HepG2 (cell line): ENCODE measurements around the gene NUDT19. TPM values are rescaled to one million over a fixed set of nuclear protein-coding genes. Genes with fewer than 3 reads are reported as not detected.
A peak's percentile ranks its signal among the peaks of the same experiment; 100 is the strongest.

Experiments used
- AHR ChIP-seq: IDR thresholded peaks from 2 replicates; pipeline ENCODE4 v1.6.1; 2018; ENCODE audit warnings: missing genetic modification reagents, missing compliant biosample characterization
- ARNTL ChIP-seq: sonication (generic); formaldehyde crosslinking; IDR thresholded peaks from 2 replicates; pipeline ENCODE4 v1.4.0; 2020; ENCODE audit warnings: mild to moderate bottlenecking, missing genetic modification reagents
- ATF3 ChIP-seq: sonication (generic); formaldehyde crosslinking; IDR thresholded peaks from 2 replicates; pipeline ENCODE4 v1.4.0; 2020; ENCODE audit warnings: missing genetic modification reagents
- ATF7-NPFF ChIP-seq: sonication (generic); formaldehyde crosslinking; IDR thresholded peaks from 2 replicates; pipeline ENCODE4 v1.8.1; 2023; ENCODE audit warnings: mild to moderate bottlenecking, low read depth, missing genetic modification reagents, moderate library complexity
- CCAR2 ChIP-seq: fragments of 200-400 bp; formaldehyde crosslinking; optimal IDR thresholded peaks from 2 replicates; pipeline ENCODE3; 2018; ENCODE audit warnings: low read depth, mild to moderate bottlenecking, low read length, moderate library complexity
- HNF4A ChIP-seq: sonication (generic); formaldehyde crosslinking; IDR thresholded peaks from 2 replicates; pipeline ENCODE4 v1.4.0; 2020; ENCODE audit warnings: missing genetic modification reagents
- NCOR1 ChIP-seq: fragments of 200-600 bp; sonication (generic); IDR thresholded peaks from 2 replicates; pipeline ENCODE4 v1.7.0; 2017; ENCODE audit warnings: antibody characterized with exemption, low read length, borderline replicate concordance
- NRL ChIP-seq: sonication (generic); formaldehyde crosslinking; IDR thresholded peaks from 2 replicates; pipeline ENCODE4 v1.5.0; 2020; ENCODE audit warnings: missing genetic modification reagents, mild to moderate bottlenecking, moderate library complexity, borderline replicate concordance
- PHF20 ChIP-seq: sonication (generic); formaldehyde crosslinking; IDR thresholded peaks from 2 replicates; pipeline ENCODE4 v1.5.0; 2020; ENCODE audit warnings: mild to moderate bottlenecking, missing genetic modification reagents
- SATB2 ChIP-seq: sonication (generic); formaldehyde crosslinking; IDR thresholded peaks from 2 replicates; pipeline ENCODE4 v1.5.0; 2020; ENCODE audit warnings: missing genetic modification reagents
- SMAD3 ChIP-seq: sonication (generic); formaldehyde crosslinking; IDR thresholded peaks from 2 replicates; pipeline ENCODE4 v1.4.0; 2020; ENCODE audit warnings: missing genetic modification reagents
- SPEN ChIP-seq: sonication (generic); formaldehyde crosslinking; IDR thresholded peaks from 2 replicates; pipeline ENCODE4 v1.5.1; 2020; ENCODE audit warnings: low read depth, mild to moderate bottlenecking, missing genetic modification reagents
- SRY ChIP-seq: sonication (generic); formaldehyde crosslinking; IDR thresholded peaks from 2 replicates; pipeline ENCODE4 v1.8.0; 2022; ENCODE audit warnings: mild to moderate bottlenecking, missing genetic modification reagents
- YEATS2 ChIP-seq: sonication (generic); formaldehyde crosslinking; IDR thresholded peaks from 2 replicates; pipeline ENCODE4 v1.4.0; 2020; ENCODE audit warnings: missing genetic modification reagents, borderline replicate concordance
- ZBTB42 ChIP-seq: sonication (generic); formaldehyde crosslinking; IDR thresholded peaks from 2 replicates; pipeline ENCODE4 v1.5.0; 2020; ENCODE audit warnings: mild to moderate bottlenecking, missing genetic modification reagents
- ZBTB7A ChIP-seq: sonication (generic); formaldehyde crosslinking; IDR thresholded peaks from 2 replicates; pipeline ENCODE4 v1.8.0; 2022; ENCODE audit warnings: mild to moderate bottlenecking, missing genetic modification reagents
- ZBTB8A ChIP-seq: sonication (generic); formaldehyde crosslinking; IDR thresholded peaks from 2 replicates; pipeline ENCODE4 v1.4.0; 2020; ENCODE audit warnings: mild to moderate bottlenecking, low read depth, missing genetic modification reagents, borderline replicate concordance
- ZC3H13 ChIP-seq: sonication (generic); formaldehyde crosslinking; IDR thresholded peaks from 2 replicates; pipeline ENCODE4 v1.8.1; 2023; ENCODE audit warnings: mild to moderate bottlenecking, missing genetic modification reagents, moderate library complexity
- ZEB1 ChIP-seq: IDR thresholded peaks from 2 replicates; pipeline ENCODE4 v1.6.1; 2012; ENCODE audit warnings: mild to moderate bottlenecking, low read depth, inconsistent platforms; ENCODE audit not compliant: insufficient replicate concordance
- ZFP36 ChIP-seq: fragments of 150-350 bp; IDR thresholded peaks from 2 replicates; pipeline ENCODE4 v1.6.1; 2018; ENCODE audit warnings: borderline replicate concordance, low read length, low read depth; ENCODE audit not compliant: partially characterized antibody
- ZNF350 ChIP-seq: sonication (generic); formaldehyde crosslinking; IDR thresholded peaks from 2 replicates; pipeline ENCODE4 v1.4.0; 2020; ENCODE audit warnings: mild to moderate bottlenecking, low read depth, missing genetic modification reagents, borderline replicate concordance
- ZNF512B ChIP-seq: sonication (generic); formaldehyde crosslinking; IDR thresholded peaks from 2 replicates; pipeline ENCODE4 v1.5.1; 2020; ENCODE audit warnings: missing genetic modification reagents, mild to moderate bottlenecking, borderline replicate concordance
- ZNF550 ChIP-seq: sonication (generic); formaldehyde crosslinking; IDR thresholded peaks from 2 replicates; pipeline ENCODE4 v1.4.0; 2020; ENCODE audit warnings: mild to moderate bottlenecking, missing genetic modification reagents, borderline replicate concordance
- ZNF569 ChIP-seq: sonication (generic); formaldehyde crosslinking; IDR thresholded peaks from 2 replicates; pipeline ENCODE4 v1.5.0; 2020; ENCODE audit warnings: mild to moderate bottlenecking, missing genetic modification reagents, moderate library complexity, borderline replicate concordance
- polyA plus RNA-seq, 8 experiments: library from polyadenylated mRNA; depleted of rRNA in 3 of 8; stranded (reverse) in 7 of 8; unstranded in 1 of 8; fragments of >200 nt; fragmentation: Illumina TruSeq in 4 of 8; extraction: Trizol in 4 of 8; gene quantifications; 2 replicates each; pipeline versions ENCODE4 v1.2.1 to v1.2.3, GENCODE V29; 2011 to 2016; ENCODE audit warnings: low read depth in 4 of 8, missing spikeins in 1 of 8, mixed read lengths in 1 of 8; ENCODE audit not compliant: insufficient read depth in 1 of 8
- total RNA-seq, 5 experiments: library from RNA; depleted of rRNA; stranded (reverse); fragments of >200 nt; fragmentation: Illumina TruSeq; extraction: Trizol; gene quantifications; 2 replicates each; pipeline ENCODE4 v1.2.3, GENCODE V29; 2016; ENCODE audit warnings: low read depth in 1 of 5
- TF ChIP-seq, protein P1 (sequence below): sonication (generic); IDR thresholded peaks from 2 replicates; pipeline ENCODE4 v1.6.1; 2016; ENCODE audit warnings: low read depth, borderline replicate concordance
- TF ChIP-seq, protein P2 (sequence below): sonication (generic); formaldehyde crosslinking; IDR thresholded peaks from 2 replicates; pipeline ENCODE4 v1.4.0; 2020; ENCODE audit warnings: mild to moderate bottlenecking, missing genetic modification reagents

NUDT19 gene
- total and polyA plus RNA-seq, 2 of the 13 experiments (the other 11 are each of a cell fraction or from before 2014, with no cell fraction given) = 3.1 to 3.6 TPM

GRCh38 chr19:32691291-32691951 lies at the start of gene NUDT19 (continued):
- TF ChIP-seq, protein P1, sequence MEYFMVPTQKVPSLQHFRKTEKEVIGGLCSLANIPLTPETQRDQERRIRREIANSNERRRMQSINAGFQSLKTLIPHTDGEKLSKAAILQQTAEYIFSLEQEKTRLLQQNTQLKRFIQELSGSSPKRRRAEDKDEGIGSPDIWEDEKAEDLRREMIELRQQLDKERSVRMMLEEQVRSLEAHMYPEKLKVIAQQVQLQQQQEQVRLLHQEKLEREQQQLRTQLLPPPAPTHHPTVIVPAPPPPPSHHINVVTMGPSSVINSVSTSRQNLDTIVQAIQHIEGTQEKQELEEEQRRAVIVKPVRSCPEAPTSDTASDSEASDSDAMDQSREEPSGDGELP = peak; percentile 78
- 0 out of 2 replicates have a peak, but pooled peaks have one; percentile 13 for TF ChIP-seq ARNTL (CRISPR knock-in tag)
- TF ChIP-seq ZNF350 = peak; percentile 24; the same call in 1 of the 2 replicates
- TF ChIP-seq AHR = no peak
- TF ChIP-seq ZBTB42 (CRISPR knock-in tag) = peak; percentile 61; the same call in 1 of the 2 replicates
- peak; percentile 28; the same call in 1 of the 2 replicates for TF ChIP-seq ZNF569 (CRISPR knock-in tag)
- TF ChIP-seq NCOR1 = no peak
- TF ChIP-seq PHF20 (CRISPR knock-in tag) = peak; percentile 68; the same call in 1 of the 2 replicates
- TF ChIP-seq ZEB1 = no peak
- peak; percentile 53; the same call in 1 of the 2 replicates for TF ChIP-seq ZBTB8A (CRISPR knock-in tag)
- TF ChIP-seq SPEN (CRISPR knock-in tag) = 0 out of 2 replicates have a peak, but pooled peaks have one; percentile 9
- TF ChIP-seq ZC3H13 = no peak
- no peak; the same call in 1 of the 2 replicates for TF ChIP-seq ZNF512B (CRISPR knock-in tag)
- TF ChIP-seq ZFP36 = no peak
- TF ChIP-seq SRY (CRISPR knock-in tag) = no peak
- TF ChIP-seq CCAR2 = no peak
- peak; percentile 8; the same call in 1 of the 2 replicates for TF ChIP-seq HNF4A (CRISPR knock-in tag)
- 0 out of 2 replicates have a peak, but pooled peaks have one; percentile 21 for TF ChIP-seq SMAD3 (CRISPR knock-in tag)
- TF ChIP-seq ZNF550 (CRISPR knock-in tag) = no peak
- TF ChIP-seq, protein P2, sequence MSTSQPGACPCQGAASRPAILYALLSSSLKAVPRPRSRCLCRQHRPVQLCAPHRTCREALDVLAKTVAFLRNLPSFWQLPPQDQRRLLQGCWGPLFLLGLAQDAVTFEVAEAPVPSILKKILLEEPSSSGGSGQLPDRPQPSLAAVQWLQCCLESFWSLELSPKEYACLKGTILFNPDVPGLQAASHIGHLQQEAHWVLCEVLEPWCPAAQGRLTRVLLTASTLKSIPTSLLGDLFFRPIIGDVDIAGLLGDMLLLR (CRISPR knock-in tag) = no peak; the same call in 1 of the 2 replicates
- TF ChIP-seq ZBTB7A (CRISPR knock-in tag) = no peak; the same call in 1 of the 2 replicates
- peak; percentile 9; the same call in 1 of the 2 replicates for TF ChIP-seq ATF3 (CRISPR knock-in tag)
- TF ChIP-seq NRL (CRISPR knock-in tag) = no peak
- TF ChIP-seq YEATS2 (CRISPR knock-in tag) = peak; percentile 56; the same call in 1 of the 2 replicates
- no peak; the same call in 1 of the 2 replicates for TF ChIP-seq SATB2 (CRISPR knock-in tag)
- peak; percentile 20; the same call in 1 of the 2 replicates for TF ChIP-seq ATF7-NPFF (CRISPR knock-in tag)
